WTC11 (cell line): ENCODE results near the gene RLN3. TPM values are rescaled to one million over a fixed set of nuclear protein-coding genes. Genes with fewer than 3 reads are reported as not detected.
A peak's percentile ranks its signal among the peaks of the same experiment; 100 is the strongest.
"Not testable (repeated sequence)": the region's sequence is repeated elsewhere in the genome, so short reads cannot be mapped to it uniquely, and the experiment has no call there.

ENCODE experiments used
- ATAC-seq: fragments of 200-7000 bp; cut with Tn5 transposase; 2 replicates; pipeline ENCODE4 v1.10.0; 2021; ENCODE audit warnings: mild to moderate bottlenecking, moderate library complexity
- CTCF ChIA-PET: fragments of 300-600 bp; sonication (Branson Sonifier 250); formaldehyde crosslinking; loops from one replicate; lab custom pipeline; 2021; ENCODE audit warnings: antibody characterized with exemption; lab: Charles Lee
- POLR2A ChIA-PET: fragments of 350-600 bp; sonication (Branson Sonifier 250); formaldehyde crosslinking; loops from one replicate; lab custom pipeline; 2021; ENCODE audit warnings: antibody characterized with exemption; lab: Charles Lee
- DNase-seq: peaks from one replicate; pipeline ENCODE4 v3.0.0; 2021; ENCODE audit warnings: low spot score
- H3K27ac Mint-ChIP-seq: 2 replicates; pipeline ENCODE4 v1.8.0; 2021; ENCODE audit warnings: mixed read lengths
- H3K27me3 Mint-ChIP-seq: 2 replicates; pipeline ENCODE4 v1.8.0; 2021; ENCODE audit warnings: low read depth, mild to moderate bottlenecking, moderate library complexity, mixed read lengths
- H3K36me3 Mint-ChIP-seq: 2 replicates; pipeline ENCODE4 v1.8.0; 2021; ENCODE audit warnings: mixed read lengths
- H3K4me1 Mint-ChIP-seq: 2 replicates; pipeline ENCODE4 v1.8.0; 2022; ENCODE audit warnings: mixed read lengths
- H3K4me3 Mint-ChIP-seq: 2 replicates; pipeline ENCODE4 v1.8.0; 2021; ENCODE audit warnings: mild to moderate bottlenecking, moderate library complexity, mixed read lengths
- H3K9me3 Mint-ChIP-seq: 2 replicates; pipeline ENCODE4 v1.8.0; 2021; ENCODE audit warnings: mixed read lengths
- CBFB ChIP-seq: sonication (generic); formaldehyde crosslinking; IDR thresholded peaks from 2 replicates; pipeline ENCODE4 v1.8.1; 2022; ENCODE audit warnings: mild to moderate bottlenecking, low read depth, missing genetic modification reagents
- CREM ChIP-seq: sonication (generic); formaldehyde crosslinking; IDR thresholded peaks from 2 replicates; pipeline ENCODE4 v1.8.1; 2022; ENCODE audit warnings: mild to moderate bottlenecking, missing genetic modification reagents, moderate library complexity
- EMX1 ChIP-seq: fragments of 250-450 bp; sonication (Bioruptor Pico); IDR thresholded peaks from 2 replicates; pipeline ENCODE4 v1.8.0; 2021; ENCODE audit warnings: mild to moderate bottlenecking
- ESRRA ChIP-seq: sonication (generic); formaldehyde crosslinking; IDR thresholded peaks from 2 replicates; pipeline ENCODE4 v1.8.1; 2022; ENCODE audit warnings: mild to moderate bottlenecking, missing genetic modification reagents, borderline replicate concordance
- GRHL2 ChIP-seq: fragments of 250-450 bp; sonication (Bioruptor Pico); IDR thresholded peaks from 2 replicates; pipeline ENCODE4 v1.8.0; 2022; ENCODE audit warnings: mild to moderate bottlenecking, moderate library complexity; ENCODE audit not compliant: insufficient replicate concordance, severe bottlenecking
- JUN ChIP-seq: sonication (generic); formaldehyde crosslinking; IDR thresholded peaks from 2 replicates; pipeline ENCODE4 v1.8.0; 2023; ENCODE audit warnings: mild to moderate bottlenecking, missing genetic modification reagents
- NR2C2 ChIP-seq: sonication (generic); formaldehyde crosslinking; IDR thresholded peaks from 2 replicates; pipeline ENCODE4 v1.8.0; 2022; ENCODE audit warnings: mild to moderate bottlenecking, missing genetic modification reagents
- TEAD1 ChIP-seq: sonication (generic); formaldehyde crosslinking; IDR thresholded peaks from 2 replicates; pipeline ENCODE4 v1.8.0; 2022; ENCODE audit warnings: mild to moderate bottlenecking, missing genetic modification reagents
- TEAD4 ChIP-seq: sonication (generic); formaldehyde crosslinking; IDR thresholded peaks from 2 replicates; pipeline ENCODE4 v1.8.0; 2022; ENCODE audit warnings: mild to moderate bottlenecking, missing genetic modification reagents
- ZNF317 ChIP-seq: sonication (generic); formaldehyde crosslinking; IDR thresholded peaks from 2 replicates; pipeline ENCODE4 v1.8.1; 2023; ENCODE audit warnings: low read depth, mild to moderate bottlenecking, moderate library complexity, missing genetic modification reagents, borderline replicate concordance
- total RNA-seq: library from RNA; stranded (reverse); gene quantifications from 3 replicates; pipeline ENCODE4 v1.2.3, GENCODE V29; 2021
- TF ChIP-seq, protein P1 (sequence below): sonication (generic); formaldehyde crosslinking; IDR thresholded peaks from 2 replicates; pipeline ENCODE4 v1.8.1; 2022; ENCODE audit warnings: mild to moderate bottlenecking, moderate library complexity, missing genetic modification reagents
- TF ChIP-seq, protein P2 (sequence below): sonication (generic); formaldehyde crosslinking; IDR thresholded peaks from 2 replicates; pipeline ENCODE4 v1.8.0; 2022; ENCODE audit warnings: mild to moderate bottlenecking, missing genetic modification reagents

The RLN3 gene
- total RNA-seq, 1 experiment from 2014 or later: not detected

DNA sequence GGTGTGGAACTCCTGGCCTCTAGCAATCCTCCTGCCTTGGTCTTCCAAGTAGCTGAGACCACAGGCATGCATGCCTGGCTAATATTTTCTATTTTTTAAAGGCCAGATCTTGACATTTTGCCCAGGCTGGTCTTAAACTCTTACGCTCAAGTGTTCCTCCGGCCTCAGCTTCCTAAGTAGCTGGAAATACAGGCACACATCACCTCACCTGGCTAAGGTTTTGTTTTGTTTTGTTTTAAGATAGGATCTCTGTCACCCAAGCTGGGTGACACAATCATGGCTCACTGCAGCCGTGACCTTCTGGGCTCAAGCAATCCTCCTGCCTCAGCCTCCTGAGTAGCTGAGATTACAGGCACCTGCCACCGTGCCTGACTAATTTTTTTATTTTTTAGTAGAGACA lies 5.5 kb upstream of the RLN3 start:
- ChIA-PET POLR2A (no interaction called here), CTCF (interaction anchor here (0.6 to 3.4 kb wide), 10 partner anchors 9 to 89 kb away, joined by 3 to 33 read pairs (median 4); partner anchors contain the start of gene IL27RA)
- TF ChIP-seq GRHL2: no peak
- TF ChIP-seq, protein P1, sequence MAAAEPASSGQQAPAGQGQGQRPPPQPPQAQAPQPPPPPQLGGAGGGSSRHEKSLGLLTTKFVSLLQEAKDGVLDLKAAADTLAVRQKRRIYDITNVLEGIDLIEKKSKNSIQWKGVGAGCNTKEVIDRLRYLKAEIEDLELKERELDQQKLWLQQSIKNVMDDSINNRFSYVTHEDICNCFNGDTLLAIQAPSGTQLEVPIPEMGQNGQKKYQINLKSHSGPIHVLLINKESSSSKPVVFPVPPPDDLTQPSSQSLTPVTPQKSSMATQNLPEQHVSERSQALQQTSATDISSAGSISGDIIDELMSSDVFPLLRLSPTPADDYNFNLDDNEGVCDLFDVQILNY (CRISPR knock-in tag): no peak
- Mint-ChIP-seq H3K27me3 (no peaks in the 10 kb centered on the region), H3K36me3 (no peaks in the 10 kb centered on the region), H3K4me3 (no peak overlapping the region), H3K27ac (no peak overlapping the region), H3K9me3 (no peaks in the 10 kb centered on the region), H3K4me1 (peaks cover 5% of the 10 kb centered on the region)
- DNase-seq (no peak), ATAC-seq (no peak)

DNA sequence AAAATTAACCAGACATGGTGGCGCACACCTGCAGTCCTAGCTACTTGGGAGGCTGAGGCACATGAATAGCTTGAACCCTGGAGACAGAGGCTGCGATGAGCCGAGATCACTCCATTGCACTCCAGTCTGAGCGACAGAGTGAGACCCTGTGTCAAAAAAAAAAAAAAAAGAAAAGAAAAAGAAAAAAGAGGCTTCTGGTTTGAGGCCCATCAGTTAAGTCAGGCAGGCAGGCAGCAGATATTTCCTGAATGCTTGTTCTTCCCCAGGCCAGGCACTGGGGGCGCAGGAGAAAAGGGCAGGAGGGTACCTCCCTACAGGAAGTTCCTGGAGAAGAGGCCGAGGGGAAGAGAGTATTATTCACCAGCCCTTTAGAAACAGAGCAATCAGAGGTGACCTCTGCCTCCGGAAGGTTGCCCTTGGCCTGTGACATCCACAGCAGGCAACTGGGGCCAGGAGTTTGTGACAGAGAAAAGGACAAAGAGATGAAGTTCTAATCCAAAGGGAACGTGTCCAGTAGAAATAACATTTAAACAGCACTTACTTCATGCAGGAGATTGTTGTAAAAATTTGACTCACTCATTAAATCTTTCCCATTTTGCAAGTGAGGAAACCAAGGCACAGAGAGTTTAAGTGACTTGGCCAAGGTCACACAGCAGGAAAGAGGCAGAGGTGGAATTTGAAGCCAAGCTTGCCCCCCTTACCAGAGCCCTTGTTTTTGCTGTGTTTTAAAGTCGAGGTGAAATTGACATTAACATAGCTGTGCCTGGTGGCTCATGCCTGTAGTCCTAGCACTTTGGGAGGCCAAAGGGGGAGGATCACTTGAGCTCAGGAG lies 4.3 kb upstream of the RLN3 start:
- peak overlapping the region; percentile 99 for H3K27ac Mint-ChIP-seq
- CTCF ChIA-PET: interaction anchor here (0.6 to 3.4 kb wide), 9 partner anchors 8 to 50 kb away, joined by 3 to 33 read pairs (median 5); partner anchors contain the start of gene IL27RA

DNA sequence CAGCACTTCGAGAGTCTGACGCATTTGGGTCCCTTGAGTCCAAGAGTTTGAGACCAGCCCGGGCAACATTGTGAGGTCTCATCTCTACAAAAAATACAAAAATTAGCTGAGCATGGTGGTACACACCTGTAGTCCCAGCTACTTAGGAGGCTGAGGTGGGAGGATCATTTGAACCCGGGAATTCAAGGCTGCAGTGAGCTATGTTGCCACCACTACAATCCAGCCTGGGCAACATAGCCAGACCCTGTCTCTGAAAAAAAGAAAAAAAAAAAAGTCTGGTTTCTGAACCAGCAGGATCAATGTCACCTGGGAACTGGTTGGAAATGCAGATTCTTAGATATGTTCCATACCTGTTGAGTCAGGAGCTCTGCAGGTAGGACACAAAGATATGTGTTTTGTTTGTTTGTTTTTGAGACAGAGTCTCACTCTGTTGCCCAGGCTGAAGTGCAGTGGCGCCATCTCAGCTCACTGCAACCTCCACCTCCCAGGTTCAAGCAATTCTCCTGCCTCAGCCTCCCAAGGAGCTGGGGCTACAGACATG lies 1.2 kb upstream of the RLN3 start:
- H3K4me1 Mint-ChIP-seq, H3K36me3 Mint-ChIP-seq, H3K27ac Mint-ChIP-seq, DNase-seq, POLR2A ChIA-PET, H3K9me3 Mint-ChIP-seq, ATAC-seq, H3K4me3 Mint-ChIP-seq: not testable (repeated sequence)
- H3K27me3 Mint-ChIP-seq: peaks cover 15% of the 10 kb centered on the region
- CTCF ChIA-PET: interaction anchor here (3.0 kb wide), 1 partner anchor 32 kb away, joined by 12 read pairs; no protein-coding TSS in a partner anchor

More for the DNA sequence above, 4.3 kb upstream of the RLN3 start:
- H3K36me3 Mint-ChIP-seq: no peaks in the 10 kb centered on the region
- H3K4me3 Mint-ChIP-seq: no peak overlapping the region
- H3K4me1 Mint-ChIP-seq: peaks cover 5% of the 10 kb centered on the region
- POLR2A ChIA-PET: interaction anchor here (1.2 kb wide), 1 partner anchor 89 kb away, joined by 3 read pairs; no protein-coding TSS in a partner anchor
- ATAC-seq: peak; percentile 97
- H3K9me3 Mint-ChIP-seq: no peaks in the 10 kb centered on the region
- H3K27me3 Mint-ChIP-seq: no peaks in the 10 kb centered on the region
- TF ChIP-seq JUN (no peak), ZNF317 (CRISPR knock-in tag) (no peak), CBFB (CRISPR knock-in tag) (no peak), TEAD4 (CRISPR knock-in tag) (no peak), ESRRA (CRISPR knock-in tag) (0 out of 2 replicates have a peak, but pooled peaks have one; percentile 44), NR2C2 (no peak)
- TF ChIP-seq, all 79 proteins: peak for 1
- DNase-seq: peak; percentile 77

DNA sequence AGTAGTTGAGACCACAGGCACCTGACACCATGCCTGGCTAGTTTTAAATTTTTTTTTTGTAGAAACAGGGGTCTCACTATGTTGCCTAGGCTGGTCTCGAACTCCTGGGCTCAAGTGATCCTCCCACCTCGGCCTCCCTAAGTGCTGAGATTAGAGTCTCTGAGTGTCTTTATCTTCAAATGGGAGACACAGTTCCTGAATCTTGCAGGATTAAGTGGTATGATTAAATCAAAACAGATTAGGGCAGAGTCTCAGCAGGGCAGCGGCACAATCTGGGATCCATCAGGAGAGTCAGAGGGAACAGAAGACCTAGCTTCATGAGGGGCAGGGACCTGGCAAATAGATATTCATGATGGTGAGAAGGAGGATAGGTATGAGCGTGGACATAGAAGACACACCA lies 953 bp downstream of the RLN3 start:
- peaks cover 6% of the 10 kb centered on the region for H3K4me1 Mint-ChIP-seq
- TF ChIP-seq, protein P2, sequence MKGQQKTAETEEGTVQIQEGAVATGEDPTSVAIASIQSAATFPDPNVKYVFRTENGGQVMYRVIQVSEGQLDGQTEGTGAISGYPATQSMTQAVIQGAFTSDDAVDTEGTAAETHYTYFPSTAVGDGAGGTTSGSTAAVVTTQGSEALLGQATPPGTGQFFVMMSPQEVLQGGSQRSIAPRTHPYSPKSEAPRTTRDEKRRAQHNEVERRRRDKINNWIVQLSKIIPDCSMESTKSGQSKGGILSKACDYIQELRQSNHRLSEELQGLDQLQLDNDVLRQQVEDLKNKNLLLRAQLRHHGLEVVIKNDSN (CRISPR knock-in tag): no peak
- H3K27ac Mint-ChIP-seq: no peak overlapping the region
- ATAC-seq (no peak), DNase-seq (no peak)
- no peak overlapping the region for H3K4me3 Mint-ChIP-seq
- peaks cover 15% of the 10 kb centered on the region for H3K27me3 Mint-ChIP-seq
- CTCF ChIA-PET: interaction anchor here (1.1 to 1.4 kb wide), 3 partner anchors 26 to 167 kb away, joined by 4 to 5 read pairs (median 4); no protein-coding TSS in a partner anchor
- no peaks in the 10 kb centered on the region for H3K36me3 Mint-ChIP-seq
- H3K9me3 Mint-ChIP-seq: no peaks in the 10 kb centered on the region
- POLR2A ChIA-PET: no interaction called here

DNA sequence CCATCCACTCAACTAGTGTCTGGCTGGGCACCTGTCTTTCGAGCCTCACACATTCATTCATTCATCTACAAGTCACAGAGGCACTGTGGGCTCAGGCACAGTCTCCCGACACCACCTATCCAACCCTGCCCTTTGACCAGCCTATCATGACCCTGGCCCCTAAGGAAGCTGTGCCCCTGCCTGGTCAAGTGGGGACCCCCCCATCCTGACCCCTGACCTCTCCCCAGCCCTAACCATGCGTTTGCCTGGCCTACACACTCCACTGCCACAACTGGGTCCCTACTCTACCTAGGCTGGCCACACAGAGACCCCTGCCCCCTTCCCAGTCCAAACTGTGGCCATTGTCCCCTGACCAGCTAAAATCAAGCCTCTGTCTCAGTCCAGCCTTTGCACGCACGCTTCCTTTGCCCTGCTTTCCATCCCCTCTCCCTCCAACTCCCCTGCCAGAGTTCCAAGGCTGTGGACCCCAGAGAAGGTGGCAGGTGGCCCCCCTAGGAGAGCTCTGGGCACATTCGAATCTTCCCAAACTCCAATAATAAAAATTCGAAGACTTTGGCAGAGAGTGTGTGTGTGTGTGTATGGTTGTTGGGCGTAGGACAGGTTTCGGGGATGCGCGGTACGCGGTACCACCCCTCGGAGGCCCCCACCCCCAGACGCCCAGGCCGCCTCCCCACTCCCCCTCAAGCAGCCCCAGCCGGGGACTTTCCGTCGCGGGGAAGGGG lies 3.2 kb downstream of the RLN3 start:
- Mint-ChIP-seq H3K4me1 (peaks cover 5% of the 10 kb centered on the region), H3K36me3 (no peaks in the 10 kb centered on the region), H3K27ac (no peak overlapping the region), H3K9me3 (no peaks in the 10 kb centered on the region), H3K4me3 (peak overlapping the region; percentile 77), H3K27me3 (peaks cover 15% of the 10 kb centered on the region)
- DNase-seq (no peak), ATAC-seq (no peak)
- TF ChIP-seq TEAD1: no peak
- no peak for TF ChIP-seq CREM (CRISPR knock-in tag)
- TF ChIP-seq EMX1 (CRISPR knock-in tag): no peak
- POLR2A ChIA-PET: interaction anchor here (0.8 to 1.9 kb wide), 7 partner anchors 11 to 78 kb away, joined by 3 to 8 read pairs (median 5); partner anchors contain the start of genes DCAF15 and RFX1
- CTCF ChIA-PET: interaction anchor here (0.8 to 3.9 kb wide), 38 partner anchors 9 to 300 kb away, joined by 3 to 42 read pairs (median 7); partner anchors contain the start of genes DCAF15, MISP3, PODNL1 and RFX1
